Esophagus (tissue), 2 donors: Measurements from ENCODE around the gene ADCY1. TPM values are rescaled to one million over a fixed set of nuclear protein-coding genes. Genes with fewer than 3 reads are reported as not detected.

Experiments used
- H3K27ac ChIP-seq, 2 donors: one replicate each; pipeline ENCODE4 v1.5.1; 2013; ENCODE audit warnings: low read depth in 2 of 2, mild to moderate bottlenecking in 2 of 2, inconsistent platforms in 1 of 2, low read length in 1 of 2, moderate library complexity in 1 of 2
- H3K27me3 ChIP-seq, 2 donors: one replicate each; pipeline ENCODE4 v1.6.1; 2013; ENCODE audit warnings: low read length in 2 of 2, control low read depth in 1 of 2, mild to moderate bottlenecking in 1 of 2; ENCODE audit not compliant: insufficient read depth in 2 of 2, control insufficient read depth in 1 of 2
- H3K36me3 ChIP-seq, 2 donors: one replicate each; pipeline ENCODE4 v1.6.1; 2013; ENCODE audit warnings: low read length in 1 of 2; ENCODE audit not compliant: control insufficient read depth in 2 of 2, insufficient read depth in 2 of 2
- H3K4me1 ChIP-seq, 2 donors: one replicate each; pipeline ENCODE4 v1.6.1; 2013; ENCODE audit warnings: low read length in 1 of 2; ENCODE audit not compliant: control insufficient read depth in 2 of 2, insufficient read depth in 2 of 2
- H3K4me3 ChIP-seq, 2 donors: one replicate each; pipeline ENCODE4 v1.5.1; 2013; ENCODE audit warnings: low read length in 2 of 2, mild to moderate bottlenecking in 2 of 2, low read depth in 1 of 2, moderate library complexity in 1 of 2
- H3K9me3 ChIP-seq, 2 donors: one replicate each; pipeline ENCODE4 v1.6.1; 2013; ENCODE audit warnings: mild to moderate bottlenecking in 2 of 2, low read depth in 1 of 2, low read length in 1 of 2, moderate library complexity in 1 of 2; ENCODE audit not compliant: control insufficient read depth in 2 of 2, insufficient read depth in 1 of 2
- WGBS, 2 donors: extraction: QIAGEN DNeasy Blood & Tissue Kit; methylation state at CpG; one replicate each; pipeline ENCODE4 v1.1.7; 2013; 5-methylcytosine and 5-hydroxymethylcytosine counted together
- polyA plus RNA-seq, 2 donors: library from polyadenylated mRNA; stranded (reverse); fragments of 200-250 nt; gene quantifications; one replicate each; pipeline ENCODE4 v1.2.3, GENCODE V29; 2013
- donor health status: healthy with polysubstance abuse.
- donor health status: Bipolar disorder and iron deficiency.

Gene ADCY1
- polyA plus RNA-seq, 2 donors: 0.12 to 0.18 TPM

GRCh38 chr7:45653209-45653907, 79.2 kb downstream of the ADCY1 start:
- no peaks in the 10 kb centered on the region for H3K4me1 ChIP-seq
- H3K4me3 ChIP-seq: no peak overlapping the region
- H3K27me3 ChIP-seq: no peaks in the 10 kb centered on the region
- no peak overlapping the region for H3K27ac ChIP-seq
- WGBS, 2 donors: 60 to 65% methylated on average over 4 of the region's 4 CpGs
- no peaks in the 10 kb centered on the region for H3K36me3 ChIP-seq
- H3K9me3 ChIP-seq: no peaks in the 10 kb centered on the region

DNA sequence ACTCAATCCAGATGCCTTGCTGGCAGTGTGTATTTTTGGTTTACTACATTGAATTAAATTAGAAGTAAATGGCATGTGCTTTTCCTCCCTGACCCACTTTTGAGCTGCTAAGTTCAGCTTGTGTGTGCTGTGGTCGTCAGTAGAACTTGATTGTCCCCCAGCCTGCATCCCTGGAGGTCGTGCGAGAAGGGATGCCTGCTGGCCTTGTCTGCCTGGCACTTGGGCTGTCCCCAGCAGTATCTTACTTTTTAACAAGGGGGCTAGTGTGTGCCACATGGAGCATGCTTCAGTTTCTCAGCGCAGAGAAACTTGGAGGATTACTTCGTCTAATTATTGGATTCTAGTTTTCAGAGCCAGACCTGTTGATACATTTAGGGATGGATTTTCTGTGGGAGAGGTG, 80.2 kb downstream of the ADCY1 start:
- Histone ChIP-seq H3K4me1 (no peaks in the 10 kb centered on the region), H3K4me3 (no peak overlapping the region)

DNA sequence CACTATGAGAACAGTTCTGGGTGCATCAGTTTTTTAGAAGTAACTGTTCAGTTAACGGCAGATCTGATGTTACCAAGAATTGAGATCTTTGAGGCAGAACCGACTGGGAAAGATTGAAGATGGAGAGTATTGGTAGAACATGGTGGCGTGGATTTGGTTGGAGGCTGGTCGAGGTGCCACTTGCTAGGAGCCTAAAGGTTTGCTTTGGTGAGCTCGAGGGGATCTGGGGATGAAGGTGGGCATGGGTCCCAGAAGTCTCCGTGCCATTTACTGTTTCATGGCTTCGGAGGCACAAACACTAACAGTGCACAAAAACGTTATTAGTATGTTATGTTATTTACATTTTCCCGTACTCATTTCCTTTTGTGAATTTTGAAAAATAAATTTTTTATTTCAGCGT, 81.4 kb downstream of the ADCY1 start:
- 91 to 92% methylated on average over 10 of the region's 10 CpGs for WGBS, 2 donors
- Histone ChIP-seq H3K27me3 (no peaks in the 10 kb centered on the region), H3K4me1 (no peaks in the 10 kb centered on the region), H3K27ac (no peak overlapping the region), H3K4me3 (no peak overlapping the region), H3K36me3 (no peaks in the 10 kb centered on the region), H3K9me3 (no peaks in the 10 kb centered on the region)

More for the DNA sequence above, 80.2 kb downstream of the ADCY1 start:
- 93 to 95% methylated on average over 5 of the region's 5 CpGs for WGBS, 2 donors
- Histone ChIP-seq H3K36me3 (no peaks in the 10 kb centered on the region), H3K9me3 (no peaks in the 10 kb centered on the region), H3K27ac (no peak overlapping the region), H3K27me3 (no peaks in the 10 kb centered on the region)

GRCh38 chr7:45656431-45656830, 82.3 kb downstream of the ADCY1 start:
- H3K9me3 ChIP-seq: no peaks in the 10 kb centered on the region
- H3K4me1 ChIP-seq: no peaks in the 10 kb centered on the region
- no peak overlapping the region for H3K4me3 ChIP-seq
- H3K36me3 ChIP-seq: no peaks in the 10 kb centered on the region
- 83 to 94% methylated on average over 2 of the region's 2 CpGs for WGBS, 2 donors
- no peak overlapping the region for H3K27ac ChIP-seq
- H3K27me3 ChIP-seq: no peaks in the 10 kb centered on the region

- H3K4me3 ChIP-seq: no peak overlapping the region
- H3K4me1 ChIP-seq: no peaks in the 10 kb centered on the region
- no peaks in the 10 kb centered on the region for H3K36me3 ChIP-seq
- no peaks in the 10 kb centered on the region for H3K27me3 ChIP-seq
- WGBS, 2 donors: 86 to 93% methylated on average over 11 of the region's 11 CpGs
- H3K9me3 ChIP-seq: no peaks in the 10 kb centered on the region
- H3K27ac ChIP-seq: no peak overlapping the region
Measured at GRCh38 chr7:45657136-45657889, 83.1 kb downstream of the ADCY1 start.

- H3K9me3 ChIP-seq: no peaks in the 10 kb centered on the region
- H3K36me3 ChIP-seq: no peaks in the 10 kb centered on the region
- H3K4me3 ChIP-seq: no peak overlapping the region
- WGBS, 2 donors: 91 to 92% methylated on average over 11 of the region's 11 CpGs
- H3K4me1 ChIP-seq: no peaks in the 10 kb centered on the region
- no peak overlapping the region for H3K27ac ChIP-seq
- H3K27me3 ChIP-seq: no peaks in the 10 kb centered on the region
Measured at GRCh38 chr7:45657890-45658715, 83.9 kb downstream of the ADCY1 start.

- WGBS, 2 donors: 67 to 77% methylated on average over 16 of the region's 16 CpGs
Measured at GRCh38 chr7:45658716-45659495, 84.7 kb downstream of the ADCY1 start.

GRCh38 chr7:45659496-45660139, 85.5 kb downstream of the ADCY1 start:
- H3K27ac ChIP-seq: no peak overlapping the region
- H3K4me3 ChIP-seq: no peak overlapping the region
- WGBS, 2 donors: 81 to 85% methylated on average over 10 of the region's 10 CpGs

More at GRCh38 chr7:45658716-45659495, 84.7 kb downstream of the ADCY1 start:
- no peaks in the 10 kb centered on the region for H3K4me1 ChIP-seq
- H3K36me3 ChIP-seq: no peaks in the 10 kb centered on the region
- H3K4me3 ChIP-seq: no peak overlapping the region
- H3K9me3 ChIP-seq: no peaks in the 10 kb centered on the region
- H3K27me3 ChIP-seq: no peaks in the 10 kb centered on the region
- no peak overlapping the region for H3K27ac ChIP-seq

More at GRCh38 chr7:45659496-45660139, 85.5 kb downstream of the ADCY1 start:
- H3K4me1 ChIP-seq: no peaks in the 10 kb centered on the region
- H3K36me3 ChIP-seq: no peaks in the 10 kb centered on the region
- H3K27me3 ChIP-seq: no peaks in the 10 kb centered on the region
- H3K9me3 ChIP-seq: no peaks in the 10 kb centered on the region
